GM21528 (cell line): ENCODE results near the gene C1S.
"Not testable (repeated sequence)": the region's sequence is repeated elsewhere in the genome, so short reads cannot be mapped to it uniquely, and the experiment has no call there.

Source experiments
- ATAC-seq: cut with Tn5 transposase; IDR thresholded peaks from one replicate; pipeline ENCODE4 v1.9.1; 2021; ENCODE audit warnings: mild to moderate bottlenecking, moderate library complexity; ENCODE audit not compliant: unreplicated experiment, low FRiP score

The C1S gene

DNA sequence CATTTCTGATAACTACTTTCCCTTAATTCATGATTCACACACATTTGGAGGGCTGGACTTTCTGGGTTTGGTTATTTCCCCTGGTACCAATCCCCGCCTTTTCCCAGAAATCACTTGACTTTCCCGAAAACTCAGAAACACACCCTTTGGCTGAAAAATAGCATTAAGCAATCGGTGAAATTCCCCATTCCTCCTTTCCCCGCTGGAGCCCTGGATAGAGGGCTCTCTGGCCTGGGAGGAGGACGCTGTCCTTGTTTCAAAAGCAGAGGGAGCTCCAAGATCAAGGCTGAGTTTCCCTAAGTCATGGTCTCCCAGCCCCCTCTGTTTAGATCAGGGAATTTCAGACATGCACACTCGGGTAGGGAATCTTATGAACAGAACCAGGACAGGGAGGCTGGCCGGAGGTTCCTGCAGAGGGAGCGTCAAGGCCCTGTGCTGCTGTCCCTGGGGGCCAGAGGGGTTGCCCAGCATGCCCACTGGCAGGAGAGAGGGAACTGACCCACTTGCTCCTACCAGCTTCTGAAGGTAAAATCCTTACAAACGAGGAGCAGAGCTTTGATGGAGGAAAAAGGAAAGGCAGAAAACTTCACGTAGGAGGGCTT lies at the start of gene C1S:
Gene C1S, plus strand, starts transcription at position 366 of the 602 bp plus-strand sequence. CDS start 1,195 bp downstream, outside the sequence.
- ATAC-seq: no peak

DNA sequence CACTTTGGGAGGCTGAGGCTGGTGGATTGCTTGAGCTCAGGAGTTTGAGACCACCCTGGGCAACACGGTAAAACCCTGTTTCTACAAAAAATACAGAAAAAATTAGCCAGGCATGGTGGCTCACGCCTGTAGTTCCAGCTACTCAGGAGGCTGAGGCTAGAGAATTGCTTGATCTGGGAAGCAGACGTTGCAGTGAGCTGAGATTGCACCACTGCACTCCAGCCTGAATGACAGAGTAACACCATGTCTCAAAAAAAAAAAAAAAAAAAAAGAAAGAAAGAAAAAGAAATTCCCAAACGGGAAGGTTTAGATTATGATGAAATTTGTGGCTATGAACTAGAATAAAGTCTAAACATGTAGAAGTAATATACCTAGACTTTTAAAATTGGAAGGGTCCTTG lies 49.1 kb upstream of the C1S start:
- not testable (repeated sequence) for ATAC-seq

GRCh38 chr12:7012024-7012607 lies 48.4 kb upstream of the C1S start:
- ATAC-seq: no peak

- ATAC-seq: no peak
Observed at GRCh38 chr12:7013101-7013500, 47.4 kb upstream of the C1S start.

- ATAC-seq: no peak
Observed at GRCh38 chr12:7015555-7016370, 44.8 kb upstream of the C1S start.

- no peak for ATAC-seq
Observed at GRCh38 chr12:7016958-7017571, 43.5 kb upstream of the C1S start.

GRCh38 chr12:7017870-7018349 lies 42.6 kb upstream of the C1S start:
- ATAC-seq: peak; percentile 2

DNA sequence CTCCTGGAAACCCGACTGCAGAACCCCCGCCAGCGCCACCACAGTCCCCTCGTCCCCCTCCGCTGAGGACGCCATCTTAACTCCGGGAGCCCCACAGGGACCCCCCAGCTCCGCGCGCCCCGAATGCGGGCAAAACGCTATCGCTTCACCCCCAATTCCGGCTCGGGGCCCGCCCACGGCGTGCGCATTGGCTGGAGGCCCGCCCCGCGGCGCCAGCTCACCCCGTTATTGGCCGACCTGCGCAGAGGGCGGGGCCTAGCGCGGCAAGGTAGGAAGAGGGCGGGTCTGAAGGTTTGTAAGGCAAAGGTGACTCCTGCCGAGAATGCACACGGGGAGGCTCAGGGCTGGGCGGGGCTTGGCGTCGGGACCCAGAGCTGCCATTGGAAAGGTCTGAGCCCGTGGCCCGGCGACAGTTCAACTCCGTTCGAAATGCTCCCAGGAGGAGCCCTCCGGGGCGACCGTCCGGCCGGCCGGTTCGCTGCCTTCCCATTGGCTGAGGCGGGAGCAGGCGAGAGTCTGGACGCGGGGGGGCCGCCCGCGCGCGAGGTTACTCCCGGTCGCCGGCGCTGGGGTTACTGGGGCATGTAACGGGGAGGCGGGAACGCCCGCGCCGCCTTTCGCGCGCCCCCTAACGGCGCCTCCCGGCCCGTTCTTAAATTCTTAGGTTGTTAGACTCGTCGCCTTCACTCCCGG lies 42.0 kb upstream of the C1S start, which contains the start of gene LPCAT3:
Gene LPCAT3, minus strand, starts transcription at position 127 of the 693 bp plus-strand sequence. Its CDS starts 52 bp downstream, at position 75.
- peak; percentile 93 for ATAC-seq

GRCh38 chr12:7019043-7019569 lies 41.4 kb upstream of the C1S start:
- ATAC-seq: no peak

- no peak for ATAC-seq
Observed at GRCh38 chr12:7021956-7022355, 38.6 kb upstream of the C1S start.

- ATAC-seq: no peak
Observed at GRCh38 chr12:7023114-7023513, 37.4 kb upstream of the C1S start.

DNA sequence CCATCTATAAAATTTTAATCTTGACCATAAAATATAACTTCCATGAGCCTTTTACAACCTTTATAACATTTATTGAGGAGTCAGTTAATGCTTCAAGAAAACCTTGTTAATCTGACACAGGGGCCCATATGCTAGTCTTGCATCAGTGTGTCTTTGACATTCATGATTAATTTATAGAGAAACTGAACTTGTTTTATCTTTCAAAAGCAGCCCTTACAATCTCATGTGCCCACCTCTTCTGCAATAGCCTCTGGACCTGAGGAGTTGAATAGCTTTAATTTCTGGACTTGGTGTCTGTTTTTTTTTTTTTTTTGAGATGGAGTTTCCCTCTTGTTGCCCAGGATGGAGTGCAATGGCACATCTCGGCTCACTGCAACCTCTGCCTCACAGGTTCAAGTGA lies 33.7 kb upstream of the C1S start:
- ATAC-seq: no peak

DNA sequence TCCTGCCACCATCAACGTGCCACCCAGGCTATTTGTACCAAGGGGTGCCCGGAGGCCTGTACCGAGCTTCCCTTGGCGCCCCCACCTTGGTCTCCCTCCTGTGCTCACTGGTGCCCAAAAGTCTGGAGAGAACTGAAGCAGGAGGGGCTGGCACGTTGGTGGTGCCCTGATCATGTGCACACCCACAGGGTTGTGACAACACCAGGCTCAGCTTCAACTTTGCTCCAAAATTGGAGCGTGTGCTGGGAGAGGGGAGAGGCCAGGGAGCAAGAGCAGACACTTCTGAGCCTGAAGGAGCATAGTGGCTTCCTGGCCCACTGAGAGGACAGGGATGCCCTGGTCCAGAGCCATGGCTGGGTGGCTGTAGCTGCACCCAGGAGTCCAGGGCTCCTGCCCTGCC lies 29.2 kb upstream of the C1S start:
- ATAC-seq: no peak

DNA sequence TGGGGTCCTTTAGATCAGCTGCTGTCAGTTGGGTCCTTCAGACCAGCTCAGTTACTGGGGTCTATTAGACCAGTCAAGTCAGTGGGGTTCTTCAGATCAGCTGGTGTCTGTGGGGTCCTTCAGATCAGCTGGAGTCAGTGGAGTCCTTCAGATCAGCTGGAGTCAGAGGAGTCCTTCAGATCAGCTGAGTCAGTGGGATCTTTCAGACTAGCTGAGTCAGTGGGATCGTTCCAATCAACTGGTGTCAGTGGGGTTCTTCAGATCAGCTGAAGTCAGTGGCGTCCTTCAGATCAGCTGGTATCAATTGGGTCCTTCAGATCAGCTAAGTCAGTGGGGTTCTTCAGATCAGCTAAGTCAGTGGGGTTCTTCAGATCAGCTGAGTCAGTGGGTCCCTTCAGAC lies 27.5 kb upstream of the C1S start:
- ATAC-seq: no peak

GRCh38 chr12:7034464-7034863 lies 26.1 kb upstream of the C1S start:
- ATAC-seq: no peak

GRCh38 chr12:7035463-7035862 lies 25.1 kb upstream of the C1S start:
- no peak for ATAC-seq

DNA sequence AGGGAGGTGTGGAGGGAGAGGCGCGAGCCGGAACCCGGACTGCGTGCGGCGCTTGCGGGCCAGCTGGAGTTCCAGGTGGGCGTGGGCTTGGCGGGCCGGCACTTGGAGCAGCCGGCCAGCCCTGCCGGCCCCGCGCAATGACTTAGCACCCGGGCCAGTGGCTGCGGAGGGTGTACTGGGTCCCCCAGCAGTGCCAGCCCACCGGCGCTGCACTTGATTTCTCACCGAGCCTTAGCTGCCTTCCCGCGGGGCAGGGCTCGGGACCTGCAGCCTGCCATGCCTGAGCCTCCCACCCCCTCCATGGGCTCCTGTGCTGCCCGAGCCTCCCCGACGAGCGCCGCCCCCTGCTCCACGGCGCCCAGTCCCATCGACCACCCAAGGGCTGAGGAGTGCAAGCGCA lies 23.1 kb upstream of the C1S start:
- ATAC-seq: not testable (repeated sequence)

GRCh38 chr12:7038591-7038990 lies 21.9 kb upstream of the C1S start:
- ATAC-seq: no peak

GRCh38 chr12:7039403-7039802 lies 21.1 kb upstream of the C1S start:
- no peak for ATAC-seq

GRCh38 chr12:7042842-7043241 lies 17.7 kb upstream of the C1S start:
- ATAC-seq: no peak
